ENCODE data around the gene CCDC102B.

CCDC102B gene

DNA sequence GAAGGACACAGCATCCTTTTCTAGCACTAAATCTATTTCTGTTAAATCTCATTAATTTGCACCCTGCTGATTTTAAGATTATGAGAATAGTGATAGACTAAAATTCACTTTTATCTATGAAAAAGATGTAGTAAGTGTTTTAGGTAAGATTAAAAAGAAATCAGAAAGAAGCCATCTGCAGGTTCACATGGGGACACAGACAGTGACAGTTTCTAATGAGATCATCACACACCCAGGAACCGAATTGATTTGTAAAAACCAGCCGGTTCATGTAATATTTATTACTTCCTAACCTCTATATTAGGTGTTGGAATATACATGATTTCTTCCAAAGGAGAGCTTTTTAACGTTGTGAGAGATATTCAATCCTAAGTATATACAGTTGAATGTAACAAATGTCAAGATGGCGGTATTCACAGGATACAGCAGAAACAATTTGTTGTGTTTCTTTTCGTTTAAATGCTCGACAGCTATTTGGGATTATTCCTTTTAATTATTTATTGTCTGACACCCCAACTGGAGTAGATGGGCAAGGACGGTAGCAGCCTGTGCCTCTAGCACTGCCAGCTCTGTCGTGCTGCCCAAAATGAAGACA, 223.4 kb downstream of the CCDC102B start:
- in situ Hi-C loops (cut with HindIII; ENCODE audit: low pct_unique_long_range_greater_than_20kb, low sequenced_read_pairs), result no loop called here
- no peak for TF ChIP-seq JUND (IDR thresholded peaks at IDR 0.05; ENCODE audit: low read depth)
- DNase-seq (ENCODE audit: low read depth in 1 of 2, low spot score in 1 of 2), result no peak

DNA sequence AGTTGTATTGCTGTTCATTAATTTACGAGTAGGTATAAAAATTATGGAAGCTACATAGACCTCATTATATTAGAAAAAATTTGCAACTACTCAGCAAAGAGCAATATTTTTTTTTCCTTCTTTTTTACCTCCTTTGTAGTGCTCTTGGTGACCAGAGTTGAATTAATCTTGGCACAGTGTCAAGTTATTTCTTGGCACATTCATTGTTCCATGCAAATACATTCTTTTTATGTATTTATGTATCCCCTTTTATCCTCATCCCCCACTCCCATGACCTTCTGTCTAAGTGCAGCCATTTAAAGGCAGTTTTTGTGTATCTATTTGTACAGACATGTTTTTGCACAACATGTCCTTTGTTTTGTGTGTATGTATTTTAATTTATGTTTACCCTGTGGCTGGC, 224.5 kb downstream of the CCDC102B start:
- no peak for TF ChIP-seq JUND (IDR thresholded peaks at IDR 0.05; ENCODE audit: low read depth)
- in situ Hi-C loops (cut with HindIII; ENCODE audit: low pct_unique_long_range_greater_than_20kb, low sequenced_read_pairs), result no loop called here
- DNase-seq (ENCODE audit: low read depth in 1 of 2, low spot score in 1 of 2), result no peak

DNA sequence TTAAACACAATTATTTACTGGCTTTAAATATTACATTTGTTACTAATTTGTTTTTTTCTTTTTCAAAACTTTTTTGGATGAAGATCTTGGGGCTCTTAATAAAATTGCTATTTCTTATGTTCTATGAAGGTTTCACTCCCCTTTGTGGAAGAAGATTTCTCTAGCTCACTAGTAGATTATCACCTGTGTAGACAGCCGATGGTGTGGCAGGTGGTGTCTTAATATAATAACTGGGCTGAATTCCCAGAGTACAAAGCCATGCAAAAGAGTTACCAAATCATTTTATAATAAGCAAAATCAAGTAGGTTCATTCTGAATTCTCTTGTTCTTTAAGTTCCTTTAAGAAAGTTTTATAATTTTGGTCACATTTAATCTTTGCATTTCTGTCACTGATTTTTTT, 233.7 kb downstream of the CCDC102B start:
- in situ Hi-C loops (cut with HindIII; ENCODE audit: low pct_unique_long_range_greater_than_20kb, low sequenced_read_pairs), result no loop called here
- no peak for DNase-seq (ENCODE audit: low read depth in 1 of 2, low spot score in 1 of 2)
- TF ChIP-seq JUND (IDR thresholded peaks at IDR 0.05; ENCODE audit: low read depth), result no peak

DNA sequence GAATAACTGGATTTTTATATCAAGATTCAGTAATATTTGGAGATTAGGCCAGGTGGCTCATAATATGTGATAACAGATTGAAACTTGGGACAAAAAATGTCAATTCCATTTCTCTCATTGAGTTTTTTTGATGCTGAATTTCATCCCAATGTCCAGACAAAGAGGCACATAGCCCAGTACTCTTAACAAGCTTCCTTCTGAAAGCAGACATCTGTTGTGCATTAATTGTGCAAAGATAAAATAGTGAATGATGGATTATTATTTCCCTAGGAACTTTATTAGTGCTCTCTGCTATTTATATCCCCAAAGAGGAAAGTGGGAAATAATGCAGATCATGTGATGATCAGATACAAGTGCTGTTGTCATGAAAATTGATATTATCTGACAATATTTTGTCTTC, 234.1 kb downstream of the CCDC102B start:
- TF ChIP-seq JUND (IDR thresholded peaks at IDR 0.05; ENCODE audit: low read depth), result no peak
- no peak for DNase-seq (ENCODE audit: low read depth in 1 of 2, low spot score in 1 of 2)
- in situ Hi-C loops (cut with HindIII; ENCODE audit: low pct_unique_long_range_greater_than_20kb, low sequenced_read_pairs), result no loop called here

DNA sequence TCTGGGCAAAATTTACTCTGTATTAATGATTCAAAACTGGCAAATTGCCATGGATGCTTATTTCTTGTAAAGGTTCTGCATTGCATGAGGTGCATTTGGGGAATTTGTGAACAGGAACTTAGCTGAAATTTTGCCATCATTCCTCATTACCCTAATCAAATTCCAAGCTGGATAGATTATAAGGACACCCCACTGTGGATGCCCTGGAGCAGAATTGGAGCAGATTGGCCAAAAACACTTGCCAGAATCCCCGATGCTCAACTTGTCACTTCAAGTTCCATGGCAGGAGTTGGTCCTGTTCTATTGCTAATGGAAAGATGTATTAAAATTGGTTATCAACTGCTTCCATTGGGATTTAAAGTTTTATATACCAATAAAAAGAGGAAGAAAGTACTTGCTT, 237.9 kb downstream of the CCDC102B start:
- no peak for DNase-seq (ENCODE audit: low read depth in 1 of 2, low spot score in 1 of 2)

DNA sequence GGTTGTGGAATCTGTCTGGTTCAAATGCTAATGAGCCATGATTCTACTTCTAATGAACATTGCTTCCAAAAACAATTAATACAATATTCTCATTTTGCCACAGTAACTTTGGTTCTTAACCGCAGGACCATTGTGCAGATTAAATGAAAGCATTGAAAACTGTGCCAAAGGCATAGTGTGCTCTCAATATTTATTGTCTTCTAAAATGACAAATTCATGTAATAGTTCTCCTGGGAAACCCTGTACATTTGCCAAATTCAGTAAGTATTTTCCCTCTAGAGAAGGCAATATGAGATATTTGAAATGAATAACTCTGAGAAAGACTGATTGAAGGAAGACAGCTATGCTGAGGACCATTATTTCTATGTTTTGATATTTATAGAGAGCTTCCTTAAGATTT, 246.3 kb downstream of the CCDC102B start:
- in situ Hi-C loops (cut with HindIII; ENCODE audit: low pct_unique_long_range_greater_than_20kb, low sequenced_read_pairs), result no loop called here
- no peak for TF ChIP-seq JUND (IDR thresholded peaks at IDR 0.05; ENCODE audit: low read depth)
- DNase-seq (ENCODE audit: low read depth in 1 of 2, low spot score in 1 of 2), result no peak

More for the DNA sequence above, 237.9 kb downstream of the CCDC102B start:
- in situ Hi-C loops (cut with HindIII; ENCODE audit: low pct_unique_long_range_greater_than_20kb, low sequenced_read_pairs), result no loop called here
- no peak for TF ChIP-seq JUND (IDR thresholded peaks at IDR 0.05; ENCODE audit: low read depth)

DNA sequence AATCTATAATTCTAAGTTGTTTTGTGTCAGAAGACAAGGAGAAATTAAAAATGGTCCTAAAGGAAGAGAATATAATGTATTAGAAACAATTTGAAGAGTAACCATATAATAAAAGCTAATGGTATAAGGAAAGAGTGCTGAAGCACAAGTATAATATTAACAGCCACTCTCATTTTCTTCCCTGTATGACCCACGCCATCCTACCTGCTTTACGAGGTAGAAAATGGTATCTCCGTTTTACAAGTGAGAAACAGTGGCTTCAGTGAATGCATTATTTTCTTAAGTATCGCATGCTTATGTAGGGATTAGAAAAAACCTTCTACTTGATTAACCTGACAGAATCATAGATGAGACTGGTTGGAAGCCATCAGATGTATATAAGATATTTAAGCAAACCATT, 266.2 kb downstream of the CCDC102B start:
- no peak for DNase-seq (ENCODE audit: low read depth in 1 of 2, low spot score in 1 of 2)
- in situ Hi-C loops (cut with HindIII; ENCODE audit: low pct_unique_long_range_greater_than_20kb, low sequenced_read_pairs), result no loop called here
- TF ChIP-seq JUND (IDR thresholded peaks at IDR 0.05; ENCODE audit: low read depth), result no peak

DNA sequence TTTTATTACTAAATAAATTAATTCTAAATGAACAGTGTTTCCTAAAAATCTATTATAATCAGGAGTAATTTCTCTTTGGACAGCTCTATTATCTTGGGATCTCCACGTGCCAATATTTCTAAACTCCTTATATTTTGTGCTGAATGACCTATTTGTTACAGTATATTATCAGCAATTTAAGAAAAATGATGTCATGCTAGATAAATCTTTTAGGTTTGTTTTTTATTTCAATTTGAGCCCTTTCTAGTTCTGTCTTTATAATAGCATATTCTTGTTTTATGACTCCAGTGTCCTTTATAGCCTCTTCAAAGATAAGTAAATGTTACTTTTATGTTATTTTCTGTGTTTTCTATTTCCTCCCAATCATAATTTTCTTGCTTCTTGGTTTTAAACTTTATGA, 269.2 kb downstream of the CCDC102B start:
- in situ Hi-C loops (cut with HindIII; ENCODE audit: low pct_unique_long_range_greater_than_20kb, low sequenced_read_pairs), result no loop called here
- no peak for DNase-seq (ENCODE audit: low read depth in 1 of 2, low spot score in 1 of 2)
- no peak for TF ChIP-seq JUND (IDR thresholded peaks at IDR 0.05; ENCODE audit: low read depth)

DNA sequence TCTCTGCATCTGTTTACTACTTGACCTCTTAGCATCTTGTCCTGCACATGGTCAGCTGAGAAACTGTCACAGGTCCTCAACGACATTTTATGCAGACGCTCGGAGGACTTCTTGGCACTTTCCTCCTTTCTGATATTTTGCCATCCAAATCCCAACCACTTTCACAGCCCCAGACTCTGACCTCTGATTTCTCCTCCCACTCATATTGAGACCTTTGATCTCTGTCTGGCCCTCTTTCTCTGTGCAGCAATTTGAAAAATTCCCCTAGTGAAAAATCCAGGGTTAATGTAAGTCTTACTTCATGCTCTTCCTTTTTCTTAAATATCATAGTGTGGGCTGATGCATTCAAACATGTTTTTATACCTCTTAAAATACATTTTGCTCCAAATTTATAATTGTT, 273.8 kb downstream of the CCDC102B start:
- no peak for DNase-seq (ENCODE audit: low read depth in 1 of 2, low spot score in 1 of 2)
- in situ Hi-C loops (cut with HindIII; ENCODE audit: low pct_unique_long_range_greater_than_20kb, low sequenced_read_pairs), result no loop called here
- no peak for TF ChIP-seq JUND (IDR thresholded peaks at IDR 0.05; ENCODE audit: low read depth)

DNA sequence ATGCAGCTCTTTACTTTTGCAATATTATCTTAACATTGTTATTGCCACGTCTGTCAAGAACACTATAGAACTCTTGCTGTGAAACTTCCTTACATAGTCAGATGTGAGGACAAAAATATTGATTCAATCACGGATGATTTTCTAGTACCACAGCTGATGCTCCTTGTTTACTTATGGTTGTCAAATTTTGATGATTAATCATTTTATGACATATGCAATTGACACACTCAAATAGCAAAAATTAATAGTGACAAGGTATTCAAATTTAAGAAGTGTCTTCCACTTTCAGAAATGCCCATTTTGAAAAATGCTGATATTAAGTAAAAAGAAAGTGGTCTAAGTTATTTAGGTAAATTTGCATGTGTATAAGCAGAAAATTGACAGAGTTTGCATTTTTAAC, 284.0 kb downstream of the CCDC102B start:
- TF ChIP-seq JUND (IDR thresholded peaks at IDR 0.05; ENCODE audit: low read depth), result no peak
- DNase-seq (ENCODE audit: low read depth in 1 of 2, low spot score in 1 of 2), result no peak
- in situ Hi-C loops (cut with HindIII; ENCODE audit: low pct_unique_long_range_greater_than_20kb, low sequenced_read_pairs), result no loop called here

DNA sequence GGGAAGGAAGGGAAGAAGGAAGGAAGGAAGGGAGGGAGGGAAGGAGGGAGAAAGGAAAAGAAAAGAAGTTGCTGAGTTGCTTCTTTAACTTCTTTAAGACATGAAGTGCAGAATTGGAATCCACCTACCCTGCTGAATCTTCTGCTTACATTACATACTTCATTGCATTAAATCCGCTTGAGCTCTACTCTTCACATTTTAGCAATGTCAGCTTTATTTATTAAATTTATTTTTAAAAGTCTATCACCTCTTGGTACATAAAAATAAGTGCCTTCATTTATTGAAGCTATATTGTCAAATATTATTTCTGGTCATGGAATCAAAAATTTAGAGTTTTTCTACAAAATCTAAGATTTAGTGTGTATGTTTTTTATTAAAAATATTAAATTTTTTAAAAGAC, 284.6 kb downstream of the CCDC102B start:
- DNase-seq (ENCODE audit: low read depth in 1 of 2, low spot score in 1 of 2), result no peak
- no peak for TF ChIP-seq JUND (IDR thresholded peaks at IDR 0.05; ENCODE audit: low read depth)
- in situ Hi-C loops (cut with HindIII; ENCODE audit: low pct_unique_long_range_greater_than_20kb, low sequenced_read_pairs), result no loop called here

DNA sequence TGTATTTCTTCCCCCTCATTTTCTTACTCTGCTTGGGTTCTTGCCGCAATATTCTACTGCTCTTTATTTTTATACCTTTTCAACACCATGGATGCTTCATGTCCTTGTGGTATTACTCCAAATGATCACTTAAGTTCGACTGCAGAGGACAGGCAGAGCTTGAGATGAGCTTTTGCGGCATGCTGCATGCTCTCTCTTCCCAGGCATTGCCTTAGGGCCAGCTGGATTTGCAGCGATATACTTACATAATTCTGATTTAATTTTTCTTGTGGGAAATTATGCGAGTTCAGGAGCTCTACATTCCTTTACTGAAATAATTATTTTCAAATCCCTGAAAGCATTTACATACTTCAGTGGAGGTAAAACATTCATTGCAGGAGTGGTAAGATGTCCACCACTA, 288.1 kb downstream of the CCDC102B start:
- no peak for TF ChIP-seq JUND (IDR thresholded peaks at IDR 0.05; ENCODE audit: low read depth)
- in situ Hi-C loops (cut with HindIII; ENCODE audit: low pct_unique_long_range_greater_than_20kb, low sequenced_read_pairs), result no loop called here
- no peak for DNase-seq (ENCODE audit: low read depth in 1 of 2, low spot score in 1 of 2)

DNA sequence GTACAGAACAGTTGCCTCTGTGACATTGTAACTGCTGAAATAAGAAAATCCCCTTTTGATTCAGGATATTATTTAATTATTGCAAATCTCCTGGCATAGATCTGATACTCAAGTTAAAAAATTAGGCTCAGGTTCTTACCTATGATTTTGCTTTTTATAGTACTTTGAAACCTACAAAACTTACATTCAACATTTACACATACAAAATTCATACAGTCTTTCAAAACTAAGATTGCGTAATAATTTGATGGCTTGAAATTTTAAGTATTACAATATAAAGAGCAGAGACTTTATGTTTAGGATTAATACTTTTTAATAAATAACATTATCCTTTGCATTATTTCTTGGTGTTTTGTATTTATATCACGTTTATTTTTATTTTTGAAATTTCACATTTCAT, 291.1 kb downstream of the CCDC102B start:
- in situ Hi-C loops (cut with HindIII; ENCODE audit: low pct_unique_long_range_greater_than_20kb, low sequenced_read_pairs), result no loop called here
- no peak for TF ChIP-seq JUND (IDR thresholded peaks at IDR 0.05; ENCODE audit: low read depth)
- DNase-seq (ENCODE audit: low read depth in 1 of 2, low spot score in 1 of 2), result no peak

DNA sequence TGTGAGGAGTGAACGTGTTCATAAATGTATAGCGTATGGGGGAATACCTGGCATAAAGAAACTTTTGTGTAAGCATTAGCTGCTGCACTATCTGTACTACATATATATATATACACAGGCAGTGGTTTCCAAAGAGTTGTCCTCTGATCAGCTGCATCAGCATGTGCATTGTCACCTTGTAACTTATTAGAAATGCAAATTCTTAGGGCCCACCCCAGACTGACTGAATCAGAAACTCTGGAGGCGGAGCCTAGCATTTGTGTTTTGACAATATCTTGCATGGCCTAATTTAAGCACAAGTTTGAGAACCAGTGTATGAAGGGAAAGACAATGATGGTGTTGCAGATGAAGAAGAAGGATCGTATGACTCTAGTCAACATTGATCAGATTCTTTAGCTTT, 299.5 kb downstream of the CCDC102B start:
- DNase-seq (ENCODE audit: low read depth in 1 of 2, low spot score in 1 of 2), result no peak
- no peak for TF ChIP-seq JUND (IDR thresholded peaks at IDR 0.05; ENCODE audit: low read depth)
- in situ Hi-C loops (cut with HindIII; ENCODE audit: low pct_unique_long_range_greater_than_20kb, low sequenced_read_pairs), result no loop called here

Data from T47D (cell line).